B cell (primary cell): ENCODE results near the gene RALA. TPM values are rescaled to one million over a fixed set of nuclear protein-coding genes. Genes with fewer than 3 reads are reported as not detected.

ENCODE experiments used
- ATAC-seq: fragments of 200-7000 bp; cut with Tn5 transposase; one replicate; pipeline ENCODE4 v1.10.0; 2021; ENCODE audit warnings: low read depth, mild to moderate bottlenecking, moderate number of reproducible peaks, moderate library complexity
- CTCF ChIA-PET: fragments of 350-600 bp; sonication (Branson Sonifier 250); formaldehyde crosslinking; loops from one replicate; lab custom pipeline; 2021; ENCODE audit warnings: antibody characterized with exemption, inconsistent platforms; lab: Charles Lee
- POLR2A ChIA-PET: fragments of 350-600 bp; sonication (Branson Sonifier 250); formaldehyde crosslinking; loops from one replicate; lab custom pipeline; 2021; ENCODE audit warnings: antibody characterized with exemption; lab: Charles Lee
- DNase-seq: peaks from one replicate; pipeline ENCODE4 v3.0.0; 2013
- H2AFZ ChIP-seq: 2 replicates; pipeline ENCODE4 v1.6.1; 2012; ENCODE audit warnings: mild to moderate bottlenecking, low read depth, low read length; ENCODE audit not compliant: insufficient read depth, poor library complexity, severe bottlenecking
- H3K27ac ChIP-seq, 2 donors: 1 replicate in 1 of 2; 2 replicates in 1 of 2; pipeline ENCODE4 v1.5.1; 2012 to 2013; ENCODE audit warnings: low read length in 2 of 2, mild to moderate bottlenecking in 2 of 2, moderate library complexity in 1 of 2
- H3K27me3 ChIP-seq, 4 experiments: fragments of 200-600 bp in 1 of 4; sonication (generic) in 1 of 4; replicated peaks in 1 of 4; 1 replicate in 2 of 4; 2 replicates in 2 of 4; pipeline versions ENCODE4 v1.6.1 to v1.7.0; 2013 to 2016; ENCODE audit warnings: low read length in 3 of 4, mild to moderate bottlenecking in 2 of 4, mixed read lengths in 1 of 4, moderate library complexity in 1 of 4; ENCODE audit not compliant: insufficient read depth in 4 of 4, control insufficient read depth in 3 of 4; ENCODE audit errors: control extremely low read depth in 1 of 4
- H3K36me3 ChIP-seq, 2 experiments: replicated peaks in 1 of 2; 1 replicate in 1 of 2; 2 replicates in 1 of 2; pipeline versions ENCODE4 v1.6.1 to v1.7.1; 2013; ENCODE audit warnings: low read length in 1 of 2; ENCODE audit not compliant: insufficient read depth in 2 of 2, control insufficient read depth in 1 of 2; ENCODE audit errors: control extremely low read depth in 1 of 2, extremely low read depth in 1 of 2
- H3K4me1 ChIP-seq, 2 donors: fragments of 200-600 bp in 1 of 2; sonication (generic) in 1 of 2; 1 replicate in 1 of 2; 2 replicates in 1 of 2; pipeline versions ENCODE4 v1.5.1 to v1.6.1; 2013 to 2017; ENCODE audit warnings: low read length in 2 of 2; ENCODE audit not compliant: control insufficient read depth in 2 of 2, insufficient read depth in 2 of 2
- H3K4me2 ChIP-seq: replicated peaks from 2 replicates; pipeline ENCODE3; 2012; ENCODE audit warnings: mild to moderate bottlenecking, low read depth, low read length; ENCODE audit not compliant: poor library complexity, severe bottlenecking
- H3K4me3 ChIP-seq, 5 experiments: fragments of 200-600 bp in 1 of 5; sonication (generic) in 1 of 5; 1 replicate in 3 of 5; 2 replicates in 2 of 5; pipeline versions ENCODE4 v1.5.1 to v1.7.0; 2011 to 2016; ENCODE audit warnings: low read length in 4 of 5, mild to moderate bottlenecking in 4 of 5, low read depth in 2 of 5, control low read depth in 1 of 5, moderate library complexity in 1 of 5; ENCODE audit not compliant: insufficient read depth in 1 of 5; ENCODE audit errors: control extremely low read depth in 1 of 5, extremely low read depth in 1 of 5
- H3K79me2 ChIP-seq: fragments of 200-600 bp; sonication (generic); one replicate; pipeline ENCODE4 v1.6.0; 2016; ENCODE audit warnings: low read length; ENCODE audit not compliant: control insufficient read depth, insufficient read depth
- H3K9ac ChIP-seq: fragments of 200-600 bp; sonication (generic); 2 replicates; pipeline ENCODE4 v1.6.1; 2017; ENCODE audit warnings: mild to moderate bottlenecking, low read length, moderate library complexity
- H3K9me3 ChIP-seq, 3 donors: one replicate each; pipeline versions ENCODE4 v1.6.1 to v1.7.1; 2013; ENCODE audit warnings: low read length in 2 of 3; ENCODE audit not compliant: control insufficient read depth in 2 of 3, insufficient read depth in 1 of 3; ENCODE audit errors: control extremely low read depth in 1 of 3
- H4K20me1 ChIP-seq: 2 replicates; pipeline ENCODE4 v1.6.0; 2012; ENCODE audit warnings: mild to moderate bottlenecking, low read length; ENCODE audit not compliant: insufficient read depth, control insufficient read depth, poor library complexity, severe bottlenecking
- H3K27ac Mint-ChIP-seq: one replicate; pipeline ENCODE4 v1.8.0; 2021; ENCODE audit warnings: mixed read lengths
- H3K27me3 Mint-ChIP-seq: one replicate; pipeline ENCODE4 v1.8.0; 2021; ENCODE audit warnings: mixed read lengths
- H3K4me1 Mint-ChIP-seq: one replicate; pipeline ENCODE4 v1.8.0; 2021; ENCODE audit warnings: mixed read lengths
- H3K4me3 Mint-ChIP-seq: one replicate; pipeline ENCODE4 v1.8.0; 2021; ENCODE audit warnings: mixed read lengths
- H3K9me3 Mint-ChIP-seq: one replicate; pipeline ENCODE4 v1.8.0; 2022; ENCODE audit warnings: mixed read lengths; ENCODE audit not compliant: insufficient read depth
- EZH2 ChIP-seq: IDR thresholded peaks from 2 replicates; pipeline ENCODE4 v1.6.1; 2012; ENCODE audit warnings: borderline replicate concordance, low read depth, mild to moderate bottlenecking, moderate library complexity, low read length; ENCODE audit not compliant: insufficient read depth, poor library complexity, severe bottlenecking
- WGBS: methylation state at CpG from one replicate; pipeline ENCODE4 v1.1.5; 2013; ENCODE audit warnings: missing lambda C conversion rate; ENCODE audit not compliant: insufficient coverage; 5-methylcytosine and 5-hydroxymethylcytosine counted together
- intact Hi-C: fragments of 100-400 bp; cut with micrococcal nuclease; formaldehyde crosslinking; loops from one replicate; pipeline ENCODE4 v1.10.0; 2022
- polyA plus RNA-seq: library from polyadenylated mRNA; depleted of rRNA; stranded (reverse); fragments of >200 nt; gene quantifications from 2 replicates; pipeline ENCODE4 v1.2.3, GENCODE V29; 2012
- total RNA-seq, 2 donors: library from RNA; stranded (reverse); fragments of 120-200 nt in 1 of 2; gene quantifications; 1 replicate in 1 of 2; 2 replicates in 1 of 2; pipeline versions ENCODE4 v1.2.3 to v1.2.4, GENCODE V29; 2013 to 2022
- TF ChIP-seq, protein P1 (sequence below): fragments of 200-600 bp; IDR thresholded peaks from one replicate; pipeline ENCODE4 v1.8.0; 2022; ENCODE audit warnings: antibody characterized with exemption, mild to moderate bottlenecking

The RALA gene
- total and polyA plus RNA-seq, 2 donors (not counting 1 experiment from before 2014, with no cell fraction given), result 9.3 to 29.8 TPM

DNA sequence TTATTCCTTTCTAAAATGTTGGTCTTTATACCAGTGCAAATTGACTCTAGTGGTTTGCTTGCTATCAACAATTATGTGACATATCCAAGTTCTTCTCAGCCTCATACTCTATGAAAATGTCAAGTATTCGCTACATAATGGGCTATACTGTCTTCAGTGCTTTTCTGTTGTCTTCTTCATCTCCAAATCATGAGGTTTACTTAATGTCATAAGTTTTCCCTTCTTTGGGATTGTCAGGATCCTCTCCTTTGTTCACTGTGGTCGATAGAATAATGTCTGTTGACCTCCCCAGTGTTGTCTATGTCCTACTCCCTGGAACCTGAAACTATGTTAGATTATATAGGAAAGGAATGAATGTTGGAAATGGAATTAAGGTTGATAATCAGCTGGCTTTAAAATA is 16.4 kb upstream of the RALA start:
- TF ChIP-seq, protein P1, sequence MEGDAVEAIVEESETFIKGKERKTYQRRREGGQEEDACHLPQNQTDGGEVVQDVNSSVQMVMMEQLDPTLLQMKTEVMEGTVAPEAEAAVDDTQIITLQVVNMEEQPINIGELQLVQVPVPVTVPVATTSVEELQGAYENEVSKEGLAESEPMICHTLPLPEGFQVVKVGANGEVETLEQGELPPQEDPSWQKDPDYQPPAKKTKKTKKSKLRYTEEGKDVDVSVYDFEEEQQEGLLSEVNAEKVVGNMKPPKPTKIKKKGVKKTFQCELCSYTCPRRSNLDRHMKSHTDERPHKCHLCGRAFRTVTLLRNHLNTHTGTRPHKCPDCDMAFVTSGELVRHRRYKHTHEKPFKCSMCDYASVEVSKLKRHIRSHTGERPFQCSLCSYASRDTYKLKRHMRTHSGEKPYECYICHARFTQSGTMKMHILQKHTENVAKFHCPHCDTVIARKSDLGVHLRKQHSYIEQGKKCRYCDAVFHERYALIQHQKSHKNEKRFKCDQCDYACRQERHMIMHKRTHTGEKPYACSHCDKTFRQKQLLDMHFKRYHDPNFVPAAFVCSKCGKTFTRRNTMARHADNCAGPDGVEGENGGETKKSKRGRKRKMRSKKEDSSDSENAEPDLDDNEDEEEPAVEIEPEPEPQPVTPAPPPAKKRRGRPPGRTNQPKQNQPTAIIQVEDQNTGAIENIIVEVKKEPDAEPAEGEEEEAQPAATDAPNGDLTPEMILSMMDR, result no peak
- no peak for TF ChIP-seq EZH2
- ATAC-seq, result no peak
- no peaks in the 10 kb centered on the region for H3K9me3 Mint-ChIP-seq
- Histone ChIP-seq H3K4me1 (peaks cover 6 to 7% of the 10 kb centered on the region in 2 donors), H3K4me3 (no peak overlapping the region), H3K36me3 (no peaks in the 10 kb centered on the region), H3K9ac (no peak overlapping the region), H2AFZ (no peak overlapping the region), H3K79me2 (no peaks in the 10 kb centered on the region), H3K27ac (no peak overlapping the region), H4K20me1 (no peaks in the 10 kb centered on the region), H3K27me3 (peaks cover 0 to 19% (median 5%) of the 10 kb centered on the region in 4 experiments), H3K9me3 (no peaks in the 10 kb centered on the region), H3K4me2 (no peak overlapping the region)
- peaks cover 26% of the 10 kb centered on the region for H3K27me3 Mint-ChIP-seq
- ChIA-PET POLR2A (no interaction called here), CTCF (no interaction called here)
- H3K4me3 Mint-ChIP-seq, result no peak overlapping the region
- H3K4me1 Mint-ChIP-seq, result peaks cover 17% of the 10 kb centered on the region
- WGBS, result no CpG with 5 or more reads among the region's 2 CpGs
- intact Hi-C loops, result no loop called here
- no peak overlapping the region for H3K27ac Mint-ChIP-seq
- no peak for DNase-seq

DNA sequence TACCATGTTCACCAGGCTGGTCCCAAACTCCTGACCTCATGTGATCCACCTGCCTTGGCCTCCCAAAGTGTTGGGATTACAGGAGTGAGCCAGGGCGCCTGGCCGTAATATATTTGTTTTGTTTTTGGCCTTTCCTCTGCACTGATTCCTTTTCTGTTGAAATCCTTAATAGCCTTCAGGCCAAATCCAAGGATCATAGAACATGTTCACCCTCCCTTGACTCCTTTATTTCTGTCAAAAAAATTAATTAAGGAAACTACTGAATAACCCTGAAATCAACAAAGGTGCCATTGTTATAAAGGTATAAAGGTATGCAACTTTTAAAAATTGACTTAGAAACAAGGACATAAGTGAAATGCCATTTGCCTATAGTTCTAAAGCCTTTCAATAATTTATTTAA is 15.5 kb upstream of the RALA start:
- Histone ChIP-seq H2AFZ (no peak overlapping the region), H3K27me3 (peaks cover 0 to 19% (median 5%) of the 10 kb centered on the region in 4 experiments), H3K9me3 (no peaks in the 10 kb centered on the region), H3K4me1 (peaks cover 6 to 7% of the 10 kb centered on the region in 2 donors), H3K4me3 (no peak overlapping the region), H3K9ac (no peak overlapping the region), H3K27ac (no peak overlapping the region), H3K36me3 (no peaks in the 10 kb centered on the region), H3K4me2 (no peak overlapping the region), H4K20me1 (no peaks in the 10 kb centered on the region), H3K79me2 (no peaks in the 10 kb centered on the region)
- Mint-ChIP-seq H3K27ac (no peak overlapping the region), H3K4me1 (peaks cover 17% of the 10 kb centered on the region), H3K4me3 (no peak overlapping the region), H3K9me3 (no peaks in the 10 kb centered on the region), H3K27me3 (peaks cover 30% of the 10 kb centered on the region)
- ATAC-seq (no peak), DNase-seq (no peak)
- intact Hi-C loops, result no loop called here
- WGBS, result no CpG with 5 or more reads among the region's 2 CpGs
- ChIA-PET POLR2A (no interaction called here), CTCF (no interaction called here)
- TF ChIP-seq EZH2, result no peak
- TF ChIP-seq, protein P1, result no peak
